IMR-90 (cell line): ENCODE results near the gene PSMA8. TPM values are rescaled to one million over a fixed set of nuclear protein-coding genes. Genes with fewer than 3 reads are reported as not detected.

Experiments
- ATAC-seq: fragments of 200-7000 bp; cut with Tn5 transposase; 2 replicates; pipeline ENCODE4 v1.9.1; 2020; ENCODE audit warnings: low read depth, mild to moderate bottlenecking, moderate library complexity
- BruUV-seq: library from RNA; stranded (reverse); fragments of 400-500 nt; replicated peaks from 2 replicates; lab custom pipeline; 2021; lab: Mats Ljungman, UMichigan
- CTCF ChIA-PET: fragments of 300-600 bp; formaldehyde crosslinking; extraction: SDS; loops from one replicate; lab custom pipeline; 2021; ENCODE audit warnings: antibody characterized with exemption; lab: Yijun Ruan, JAX
- POLR2A ChIA-PET: fragments of 300-600 bp; sonication (Branson Sonifier 250); formaldehyde crosslinking; loops from one replicate; lab custom pipeline; 2022; ENCODE audit warnings: antibody characterized with exemption; ENCODE audit not compliant: unreplicated experiment; lab: Charles Lee
- DNase-seq: peaks from one replicate; pipeline ENCODE4 v3.0.0; 2013
- H2AFZ ChIP-seq: replicated peaks from 2 replicates; pipeline ENCODE3; 2013; ENCODE audit warnings: low read length, mild to moderate bottlenecking; ENCODE audit not compliant: poor library complexity
- H2AK5ac ChIP-seq: 2 replicates; pipeline ENCODE4 v1.6.1; 2013; ENCODE audit warnings: low read depth, low read length, inconsistent platforms
- H2AK9ac ChIP-seq: replicated peaks from 2 replicates; pipeline ENCODE3; 2013; ENCODE audit warnings: mild to moderate bottlenecking, low read depth, low read length, moderate library complexity; ENCODE audit not compliant: poor library complexity
- H2BK120ac ChIP-seq: 2 replicates; pipeline ENCODE4 v1.6.1; 2013; ENCODE audit warnings: low read depth, low read length, inconsistent platforms
- H2BK15ac ChIP-seq: 3 replicates; pipeline ENCODE4 v1.6.1; 2013; ENCODE audit warnings: low read depth, low read length, inconsistent platforms
- H2BK20ac ChIP-seq: 2 replicates; pipeline ENCODE4 v1.6.1; 2013; ENCODE audit warnings: low read depth, mild to moderate bottlenecking, inconsistent platforms, low read length, moderate library complexity
- H2BK5ac ChIP-seq: 2 replicates; pipeline ENCODE4 v1.6.1; 2013; ENCODE audit warnings: mild to moderate bottlenecking, low read depth, low read length, inconsistent platforms; ENCODE audit not compliant: poor library complexity, severe bottlenecking
- H3K14ac ChIP-seq: replicated peaks from 2 replicates; pipeline ENCODE4 v1.6.1; 2013; ENCODE audit warnings: low read depth, low read length, inconsistent platforms
- H3K18ac ChIP-seq: 2 replicates; pipeline ENCODE4 v1.6.1; 2013; ENCODE audit warnings: low read depth, low read length, control low read depth
- H3K23ac ChIP-seq: 2 replicates; pipeline ENCODE4 v1.6.1; 2013; ENCODE audit warnings: low read depth, low read length, inconsistent platforms
- H3K27ac ChIP-seq: 2 replicates; pipeline ENCODE4 v1.5.1; 2013; ENCODE audit warnings: mild to moderate bottlenecking, control low read depth, low read length; ENCODE audit not compliant: insufficient read depth
- H3K27me3 ChIP-seq: 2 replicates; pipeline ENCODE4 v1.6.1; 2013; ENCODE audit warnings: low read length; ENCODE audit not compliant: control insufficient read depth, insufficient read depth
- H3K36me3 ChIP-seq: 2 replicates; pipeline ENCODE4 v1.6.1; 2013; ENCODE audit warnings: low read length, mixed read lengths; ENCODE audit not compliant: control insufficient read depth, insufficient read depth
- H3K4ac ChIP-seq: 2 replicates; pipeline ENCODE4 v1.6.1; 2013; ENCODE audit warnings: low read depth, low read length, inconsistent platforms
- H3K4me1 ChIP-seq: 2 replicates; pipeline ENCODE4 v1.6.1; 2013; ENCODE audit warnings: low read length, mixed read lengths; ENCODE audit not compliant: control insufficient read depth, insufficient read depth
- H3K4me2 ChIP-seq: 2 replicates; pipeline ENCODE4 v1.6.1; 2013; ENCODE audit warnings: low read depth, mild to moderate bottlenecking, control low read depth, low read length, moderate library complexity
- H3K4me3 ChIP-seq: 2 replicates; pipeline ENCODE4 v1.5.1; 2013; ENCODE audit warnings: low read depth, mild to moderate bottlenecking, control low read depth, low read length, moderate library complexity; ENCODE audit not compliant: insufficient read depth
- H3K56ac ChIP-seq: 2 replicates; pipeline ENCODE4 v1.6.1; 2013; ENCODE audit warnings: low read length, inconsistent platforms; ENCODE audit not compliant: insufficient read depth; ENCODE audit errors: extremely low read depth
- H3K79me1 ChIP-seq, 2 experiments: 2 replicates each; pipeline ENCODE4 v1.6.1; 2013; ENCODE audit warnings: low read length in 2 of 2, inconsistent platforms in 1 of 2, low read depth in 1 of 2
- H3K9ac ChIP-seq: 2 replicates; pipeline ENCODE4 v1.6.1; 2013; ENCODE audit warnings: low read depth, low read length, control low read depth
- H3K9me1 ChIP-seq: 2 replicates; pipeline ENCODE4 v1.6.1; 2013; ENCODE audit warnings: low read length, inconsistent platforms; ENCODE audit not compliant: insufficient read depth
- H3K9me3 ChIP-seq: 2 replicates; pipeline ENCODE4 v1.6.1; 2013; ENCODE audit warnings: low read length; ENCODE audit not compliant: control insufficient read depth, insufficient read depth
- H4K20me1 ChIP-seq: 2 replicates; pipeline ENCODE4 v1.6.1; 2013; ENCODE audit warnings: low read length, inconsistent platforms; ENCODE audit not compliant: insufficient read depth
- H4K5ac ChIP-seq: 2 replicates; pipeline ENCODE4 v1.6.1; 2013; ENCODE audit warnings: mild to moderate bottlenecking, low read depth, low read length, control low read depth
- H4K8ac ChIP-seq, 2 experiments: 2 replicates each; pipeline ENCODE4 v1.6.1; 2013; ENCODE audit warnings: low read depth in 2 of 2, low read length in 2 of 2, control low read depth in 1 of 2, inconsistent platforms in 1 of 2
- H4K91ac ChIP-seq: 2 replicates; pipeline ENCODE4 v1.6.1; 2013; ENCODE audit warnings: low read depth, low read length, inconsistent platforms; ENCODE audit not compliant: insufficient read depth
- BHLHE40 ChIP-seq: fragments of 150-350 bp; IDR thresholded peaks from 2 replicates; pipeline ENCODE4 v1.6.1; 2016; ENCODE audit warnings: mild to moderate bottlenecking, low read depth, low read length
- CEBPB ChIP-seq: IDR thresholded peaks from 2 replicates; pipeline ENCODE4 v1.6.1; 2012; ENCODE audit warnings: low read depth, low read length, improper control_type of control experiment
- CHD1 ChIP-seq: IDR thresholded peaks from 2 replicates; pipeline ENCODE4 v1.6.1; 2012; ENCODE audit warnings: low read depth, low read length, improper control_type of control experiment
- CTCF ChIP-seq: conservative IDR thresholded peaks from 2 replicates; pipeline ENCODE4 v1.5.1; 2012; ENCODE audit warnings: mild to moderate bottlenecking, low read depth, low read length, improper control_type of control experiment
- ELK1 ChIP-seq: fragments of 150-350 bp; IDR thresholded peaks from 2 replicates; pipeline ENCODE4 v1.6.1; 2016; ENCODE audit warnings: low read depth, mild to moderate bottlenecking, low read length, moderate library complexity, borderline replicate concordance
- FOS ChIP-seq: fragments of 150-350 bp; IDR thresholded peaks from 2 replicates; pipeline ENCODE4 v1.6.1; 2016; ENCODE audit warnings: low read depth, low read length
- MAFK ChIP-seq: IDR thresholded peaks from 2 replicates; pipeline ENCODE4 v1.6.1; 2012; ENCODE audit warnings: low read depth, low read length, improper control_type of control experiment
- MAZ ChIP-seq: IDR thresholded peaks from 2 replicates; pipeline ENCODE4 v1.6.1; 2012; ENCODE audit warnings: low read depth, mild to moderate bottlenecking, low read length, improper control_type of control experiment, moderate library complexity, borderline replicate concordance
- POLR2A ChIP-seq: IDR thresholded peaks from 2 replicates; pipeline ENCODE4 v1.6.1; 2012; ENCODE audit warnings: mild to moderate bottlenecking, low read depth, low read length
- RAD21 ChIP-seq: IDR thresholded peaks from 2 replicates; pipeline ENCODE4 v1.6.1; 2012; ENCODE audit warnings: low read length, improper control_type of control experiment
- RCOR1 ChIP-seq: IDR thresholded peaks from 2 replicates; pipeline ENCODE4 v1.6.1; 2012; ENCODE audit warnings: mild to moderate bottlenecking, low read length, improper control_type of control experiment; ENCODE audit not compliant: insufficient replicate concordance
- RFX5 ChIP-seq: IDR thresholded peaks from 2 replicates; pipeline ENCODE4 v1.8.0; 2012; ENCODE audit warnings: low read depth, mild to moderate bottlenecking, low read length, moderate library complexity
- SMC3 ChIP-seq: fragments of 150-350 bp; IDR thresholded peaks from 2 replicates; pipeline ENCODE4 v1.6.1; 2016; ENCODE audit warnings: low read depth, mild to moderate bottlenecking, antibody characterized with exemption, low read length, moderate library complexity
- USF2 ChIP-seq: fragments of 150-350 bp; IDR thresholded peaks from 2 replicates; pipeline ENCODE4 v1.6.1; 2017; ENCODE audit warnings: mild to moderate bottlenecking, antibody characterized with exemption, low read length, low read depth
- WGBS, 2 experiments: methylation state at CpG; one replicate each; pipeline versions ENCODE4 v1.1.5 to v1.1.7; 2013; ENCODE audit warnings: missing lambda C conversion rate in 2 of 2; ENCODE audit not compliant: insufficient read length in 1 of 2; ENCODE audit errors: extremely low coverage in 2 of 2; 5-methylcytosine and 5-hydroxymethylcytosine counted together
- dilution Hi-C: fragments of 300-500 bp; cut with HindIII; formaldehyde crosslinking; loops from one replicate; pipeline ENCODE4 v1.14.3; 2018; ENCODE audit warnings: low sequenced_read_pairs; ENCODE audit not compliant: unreplicated experiment
- in situ Hi-C: fragments of 300-500 bp; cut with MboI; formaldehyde crosslinking; loops from 3 replicates; pipeline ENCODE4 v1.14.3; 2019; ENCODE audit warnings: low sequenced_read_pairs, inconsistent platforms, mixed read lengths
- intact Hi-C: fragments of 100-400 bp; cut with micrococcal nuclease; formaldehyde crosslinking; loops from 2 replicates; pipeline ENCODE4 v1.10.0; 2022
- polyA plus RNA-seq, 3 experiments: library from polyadenylated mRNA; depleted of rRNA; stranded (reverse); fragments of >200 nt; gene quantifications; 2 replicates each; pipeline ENCODE4 v1.2.3, GENCODE V29; 2012; ENCODE audit warnings: low replicate concordance in 1 of 3
- total RNA-seq: library from RNA; depleted of rRNA; stranded (reverse); fragments of >200 nt; gene quantifications from 2 replicates; pipeline ENCODE4 v1.2.3, GENCODE V29; 2012

The PSMA8 gene
- total and polyA plus RNA-seq, 2 of the 4 experiments (the other 2 are of a cell fraction), result not detected

GRCh38 chr18:26226229-26227050, 92.8 kb downstream of the PSMA8 start, which contains the start of gene TAF4B:
Gene TAF4B (plus strand): TSS chr18:26226445. CDS start chr18:26226934, 489 bp downstream.
- no peak within 1 kb of the TSS for H4K91ac ChIP-seq
- TF ChIP-seq RCOR1 (peak; percentile 8), CEBPB (no peak), CTCF (no peak), MAZ (no peak), USF2 (peak; percentile 84), FOS (0 out of 2 replicates have a peak, but pooled peaks have one; percentile 7), POLR2A (no peak; the same call in 1 of the 2 replicates), RFX5 (no peak), RAD21 (no peak), ELK1 (no peak), CHD1 (no peak), BHLHE40 (peak; percentile 69), MAFK (no peak), SMC3 (no peak)

More at GRCh38 chr18:26226229-26227050, 92.8 kb downstream of the PSMA8 start, which contains the start of gene TAF4B:
- no peaks in the 10 kb centered on the region for H3K36me3 ChIP-seq
- no peaks in the 10 kb centered on the region for H3K79me1 ChIP-seq
- no peak within 1 kb of the TSS for H3K56ac ChIP-seq
- intact Hi-C loops (no loop called here), in situ Hi-C loops (no loop called here), dilution Hi-C loops (no loop called here)
- no peak within 1 kb of the TSS for H3K18ac ChIP-seq
- no peak within 1 kb of the TSS for H2AK5ac ChIP-seq
- no peaks in the 10 kb centered on the region for H3K4me1 ChIP-seq
- H3K27me3 ChIP-seq, result no peaks in the 10 kb centered on the region; the same call in 1 of the 2 replicates
- H2BK20ac ChIP-seq, result no peak within 1 kb of the TSS
- DNase-seq, result peak; percentile 83
- WGBS, 2 experiments, result 1% methylated on average over 34 of the region's 101 CpGs; no CpG with 5 or more reads in 1 of the 2 experiments
- H2AFZ ChIP-seq, result peak within 1 kb of the TSS; percentile 89
- 0 out of 2 replicates have a peak within 1 kb of the TSS, but pooled peaks have one; percentile 25 for H3K14ac ChIP-seq
- ChIA-PET POLR2A (interaction anchor here (0.6 kb wide), 1 partner anchor 49 kb away, joined by 3 read pairs; no protein-coding TSS in a partner anchor), CTCF (no interaction called here)
- no peak within 1 kb of the TSS for H4K8ac ChIP-seq
- H3K4me3 ChIP-seq, result peak within 1 kb of the TSS; percentile 69
- ATAC-seq, result peak; percentile 98
- H3K4ac ChIP-seq, result no peak within 1 kb of the TSS
- no TSS peak for BruUV-seq
- no peak within 1 kb of the TSS for H4K5ac ChIP-seq
- peak within 1 kb of the TSS; percentile 44; the same call in 1 of the 2 replicates for H3K9ac ChIP-seq
- H3K9me3 ChIP-seq, result no peaks in the 10 kb centered on the region
- H3K4me2 ChIP-seq, result peak within 1 kb of the TSS; percentile 81
- H2BK120ac ChIP-seq, result no peak within 1 kb of the TSS
- no peaks in the 10 kb centered on the region for H3K9me1 ChIP-seq
- no peak within 1 kb of the TSS for H3K27ac ChIP-seq
- H4K20me1 ChIP-seq, result no peaks in the 10 kb centered on the region
- H2BK15ac ChIP-seq, result no peak within 1 kb of the TSS
- H2AK9ac ChIP-seq, result peak within 1 kb of the TSS; percentile 75
- H3K23ac ChIP-seq, result no peak within 1 kb of the TSS; the same call in 1 of the 2 replicates
- H2BK5ac ChIP-seq, result no peak within 1 kb of the TSS
